WTC11 (cell line): Measurements from ENCODE around the gene RIN3. TPM values are rescaled to one million over a fixed set of nuclear protein-coding genes. Genes with fewer than 3 reads are reported as not detected.

Experiments used
- ATAC-seq: fragments of 200-7000 bp; cut with Tn5 transposase; 2 replicates; pipeline ENCODE4 v1.10.0; 2021; ENCODE audit warnings: mild to moderate bottlenecking, moderate library complexity
- CTCF ChIA-PET: fragments of 300-600 bp; sonication (Branson Sonifier 250); formaldehyde crosslinking; loops from one replicate; lab custom pipeline; 2021; ENCODE audit warnings: antibody characterized with exemption; lab: Charles Lee
- POLR2A ChIA-PET: fragments of 350-600 bp; sonication (Branson Sonifier 250); formaldehyde crosslinking; loops from one replicate; lab custom pipeline; 2021; ENCODE audit warnings: antibody characterized with exemption; lab: Charles Lee
- DNase-seq: peaks from one replicate; pipeline ENCODE4 v3.0.0; 2021; ENCODE audit warnings: low spot score
- H3K27ac Mint-ChIP-seq: 2 replicates; pipeline ENCODE4 v1.8.0; 2021; ENCODE audit warnings: mixed read lengths
- H3K27me3 Mint-ChIP-seq: 2 replicates; pipeline ENCODE4 v1.8.0; 2021; ENCODE audit warnings: low read depth, mild to moderate bottlenecking, moderate library complexity, mixed read lengths
- H3K36me3 Mint-ChIP-seq: 2 replicates; pipeline ENCODE4 v1.8.0; 2021; ENCODE audit warnings: mixed read lengths
- H3K4me1 Mint-ChIP-seq: 2 replicates; pipeline ENCODE4 v1.8.0; 2022; ENCODE audit warnings: mixed read lengths
- H3K4me3 Mint-ChIP-seq: 2 replicates; pipeline ENCODE4 v1.8.0; 2021; ENCODE audit warnings: mild to moderate bottlenecking, moderate library complexity, mixed read lengths
- H3K9me3 Mint-ChIP-seq: 2 replicates; pipeline ENCODE4 v1.8.0; 2021; ENCODE audit warnings: mixed read lengths
- ARID4B ChIP-seq: sonication (generic); formaldehyde crosslinking; IDR thresholded peaks from 2 replicates; pipeline ENCODE4 v1.8.0; 2023; ENCODE audit warnings: missing genetic modification reagents, mild to moderate bottlenecking, borderline replicate concordance
- CREB1 ChIP-seq: sonication (generic); formaldehyde crosslinking; IDR thresholded peaks from 2 replicates; pipeline ENCODE4 v1.8.0; 2023; ENCODE audit warnings: mild to moderate bottlenecking, missing genetic modification reagents
- CREM ChIP-seq: sonication (generic); formaldehyde crosslinking; IDR thresholded peaks from 2 replicates; pipeline ENCODE4 v1.8.1; 2022; ENCODE audit warnings: mild to moderate bottlenecking, missing genetic modification reagents, moderate library complexity
- CTCF ChIP-seq: fragments of 200-600 bp; IDR thresholded peaks from 2 replicates; pipeline ENCODE4 v1.8.0; 2022; ENCODE audit warnings: antibody characterized with exemption
- ELF4 ChIP-seq: sonication (generic); formaldehyde crosslinking; IDR thresholded peaks from 2 replicates; pipeline ENCODE4 v1.8.1; 2022; ENCODE audit warnings: low read depth, mild to moderate bottlenecking, moderate library complexity, missing genetic modification reagents
- FOXJ3 ChIP-seq: sonication (generic); formaldehyde crosslinking; IDR thresholded peaks from 2 replicates; pipeline ENCODE4 v1.9.0; 2021; ENCODE audit warnings: missing genetic modification reagents, mild to moderate bottlenecking, borderline replicate concordance
- FOXK1 ChIP-seq: sonication (generic); formaldehyde crosslinking; IDR thresholded peaks from 2 replicates; pipeline ENCODE4 v1.8.0; 2022; ENCODE audit warnings: mild to moderate bottlenecking, moderate library complexity, missing genetic modification reagents
- HMGA2 ChIP-seq: fragments of 250-450 bp; sonication (Bioruptor Pico); IDR thresholded peaks from 2 replicates; pipeline ENCODE4 v1.4.0; 2021; ENCODE audit warnings: mild to moderate bottlenecking, moderate library complexity
- IRF1 ChIP-seq: sonication (generic); formaldehyde crosslinking; IDR thresholded peaks from 2 replicates; pipeline ENCODE4 v1.8.0; 2023; ENCODE audit warnings: missing genetic modification reagents
- NR2C2 ChIP-seq: sonication (generic); formaldehyde crosslinking; IDR thresholded peaks from 2 replicates; pipeline ENCODE4 v1.8.0; 2022; ENCODE audit warnings: mild to moderate bottlenecking, missing genetic modification reagents
- PRRX2 ChIP-seq: fragments of 250-450 bp; sonication (Bioruptor Pico); IDR thresholded peaks from 2 replicates; pipeline ENCODE4 v1.8.0; 2021; ENCODE audit warnings: mild to moderate bottlenecking
- SOX15 ChIP-seq: fragments of 250-450 bp; sonication (Bioruptor Pico); IDR thresholded peaks from 2 replicates; pipeline ENCODE4 v1.9.0; 2021; ENCODE audit warnings: mild to moderate bottlenecking
- STAT6 ChIP-seq: sonication (generic); formaldehyde crosslinking; conservative IDR thresholded peaks from 2 replicates; pipeline ENCODE4 v1.8.1; 2023; ENCODE audit warnings: mild to moderate bottlenecking, low read depth, missing genetic modification reagents, moderate library complexity
- TEAD1 ChIP-seq: sonication (generic); formaldehyde crosslinking; IDR thresholded peaks from 2 replicates; pipeline ENCODE4 v1.8.0; 2022; ENCODE audit warnings: mild to moderate bottlenecking, missing genetic modification reagents
- ZNF138 ChIP-seq: sonication (generic); formaldehyde crosslinking; conservative IDR thresholded peaks from 2 replicates; pipeline ENCODE4 v1.8.1; 2022; ENCODE audit warnings: mild to moderate bottlenecking, moderate library complexity, missing genetic modification reagents
- ZNF396 ChIP-seq: fragments of 250-450 bp; sonication (Bioruptor Pico); IDR thresholded peaks from 2 replicates; pipeline ENCODE4 v1.8.0; 2021; ENCODE audit warnings: mild to moderate bottlenecking, moderate library complexity, borderline replicate concordance
- ZNF416 ChIP-seq: fragments of 250-450 bp; sonication (Bioruptor Pico); IDR thresholded peaks from 2 replicates; pipeline ENCODE4 v1.9.0; 2021; ENCODE audit warnings: mild to moderate bottlenecking, inconsistent platforms
- ZNF532 ChIP-seq: fragments of 250-450 bp; sonication (Bioruptor Pico); IDR thresholded peaks from 2 replicates; pipeline ENCODE4 v1.9.0; 2021; ENCODE audit warnings: mild to moderate bottlenecking, borderline replicate concordance
- ZNF671 ChIP-seq: fragments of 250-450 bp; sonication (Bioruptor Pico); IDR thresholded peaks from 2 replicates; pipeline ENCODE4 v1.8.0; 2021; ENCODE audit warnings: mild to moderate bottlenecking
- total RNA-seq: library from RNA; stranded (reverse); gene quantifications from 3 replicates; pipeline ENCODE4 v1.2.3, GENCODE V29; 2021

RIN3 gene
- total RNA-seq, 1 experiment from 2014 or later = 3.3 TPM

- TF ChIP-seq ZNF671 (CRISPR knock-in tag) = no peak
- TF ChIP-seq ARID4B (CRISPR knock-in tag) = no peak
Observed at GRCh38 chr14:92610849-92611271, 97.3 kb downstream of the RIN3 start (continued).

GRCh38 chr14:92613008-92613658 lies 99.6 kb downstream of the RIN3 start:
- Mint-ChIP-seq H3K27me3 (no peaks in the 10 kb centered on the region; the same call in 1 of the 2 replicates), H3K36me3 (no peaks in the 10 kb centered on the region), H3K4me1 (peaks cover 13% of the 10 kb centered on the region), H3K9me3 (no peaks in the 10 kb centered on the region), H3K27ac (no peak overlapping the region), H3K4me3 (no peak overlapping the region)
- DNase-seq (peak; percentile 89), ATAC-seq (peak; percentile 93)
- no peak for TF ChIP-seq FOXK1 (CRISPR knock-in tag)
- peak; percentile 89 for TF ChIP-seq CTCF
- no peak for TF ChIP-seq ZNF138
- TF ChIP-seq FOXJ3 (CRISPR knock-in tag) = no peak
- TF ChIP-seq PRRX2 (CRISPR knock-in tag) = no peak
- no peak for TF ChIP-seq HMGA2 (CRISPR knock-in tag)
- TF ChIP-seq CREM = no peak
- TF ChIP-seq CREB1 = no peak
- TF ChIP-seq STAT6 (CRISPR knock-in tag) = no peak
- POLR2A ChIA-PET = no interaction called here
- CTCF ChIA-PET = interaction anchor here (0.6 to 2.2 kb wide), 37 partner anchors 9 to 289 kb away, joined by 3 to 16 read pairs (median 4); no protein-coding TSS in a partner anchor

- Mint-ChIP-seq H3K4me1 (peaks cover 13% of the 10 kb centered on the region), H3K27ac (no peak overlapping the region), H3K27me3 (no peaks in the 10 kb centered on the region), H3K4me3 (no peak overlapping the region), H3K36me3 (no peaks in the 10 kb centered on the region), H3K9me3 (no peaks in the 10 kb centered on the region)
- DNase-seq (no peak), ATAC-seq (no peak)
- ChIA-PET CTCF (interaction anchor here (0.6 to 2.2 kb wide), 37 partner anchors 10 to 290 kb away, joined by 3 to 16 read pairs (median 4); no protein-coding TSS in a partner anchor), POLR2A (no interaction called here)
- no peak for TF ChIP-seq TEAD1 (CRISPR knock-in tag)
- TF ChIP-seq SOX15 (CRISPR knock-in tag) = no peak
- TF ChIP-seq ELF4 (CRISPR knock-in tag) = no peak
- TF ChIP-seq CREB1 = no peak
- no peak for TF ChIP-seq HMGA2 (CRISPR knock-in tag)
- TF ChIP-seq ZNF396 (CRISPR knock-in tag) = no peak
- TF ChIP-seq NR2C2 (CRISPR knock-in tag) = no peak
- TF ChIP-seq ZNF532 (CRISPR knock-in tag) = no peak
- TF ChIP-seq ZNF416 (CRISPR knock-in tag) = no peak
- TF ChIP-seq IRF1 = no peak
Observed at GRCh38 chr14:92613681-92614260, 100.2 kb downstream of the RIN3 start.
